Liver (tissue), 9 donors: ENCODE results near the gene SOBP. TPM values are rescaled to one million over a fixed set of nuclear protein-coding genes. Genes with fewer than 3 reads are reported as not detected.

Experiments
- DNase-seq: peaks from one replicate; pipeline ENCODE4 v3.0.0-alpha.2; 2017; ENCODE audit warnings: low spot score
- H3K27ac ChIP-seq, 2 donors: one replicate each; pipeline ENCODE4 v1.7.0; 2013; ENCODE audit warnings: inconsistent platforms in 2 of 2, low read length in 2 of 2, control low read depth in 1 of 2, low read depth in 1 of 2, mild to moderate bottlenecking in 1 of 2
- H3K27me3 ChIP-seq, 4 donors: one replicate each; pipeline versions ENCODE4 v1.6.1 to v1.7.0; 2013; ENCODE audit warnings: low read length in 3 of 4, inconsistent platforms in 1 of 4, mild to moderate bottlenecking in 1 of 4, moderate library complexity in 1 of 4; ENCODE audit not compliant: control insufficient read depth in 4 of 4, insufficient read depth in 4 of 4
- H3K36me3 ChIP-seq, 4 donors: one replicate each; pipeline versions ENCODE4 v1.6.1 to v1.7.0; 2013; ENCODE audit warnings: low read length in 3 of 4, mild to moderate bottlenecking in 3 of 4, low read depth in 1 of 4, moderate library complexity in 1 of 4; ENCODE audit not compliant: control insufficient read depth in 4 of 4, insufficient read depth in 3 of 4
- H3K4me1 ChIP-seq, 4 donors: one replicate each; pipeline versions ENCODE4 v1.6.1 to v1.7.0; 2013; ENCODE audit warnings: low read length in 3 of 4, mild to moderate bottlenecking in 3 of 4, moderate library complexity in 1 of 4; ENCODE audit not compliant: control insufficient read depth in 4 of 4, insufficient read depth in 4 of 4
- H3K4me3 ChIP-seq, 3 donors: one replicate each; pipeline versions ENCODE4 v1.6.1 to v1.7.0; 2013; ENCODE audit warnings: low read length in 3 of 3, control low read depth in 1 of 3, low read depth in 1 of 3, mild to moderate bottlenecking in 1 of 3
- H3K9ac ChIP-seq, 2 donors: one replicate each; pipeline ENCODE4 v1.7.0; 2013; ENCODE audit warnings: low read length in 2 of 2, mild to moderate bottlenecking in 2 of 2, moderate library complexity in 2 of 2, control low read depth in 1 of 2, low read depth in 1 of 2
- H3K9me3 ChIP-seq, 4 donors: one replicate each; pipeline versions ENCODE4 v1.6.1 to v1.7.0; 2013; ENCODE audit warnings: low read length in 3 of 4; ENCODE audit not compliant: control insufficient read depth in 4 of 4
- EGR1 ChIP-seq, 2 donors: IDR thresholded peaks; 2 replicates each; pipeline ENCODE4 v1.6.1; 2016 to 2018; ENCODE audit warnings: antibody characterized with exemption in 2 of 2, low read depth in 2 of 2
- FOXA1 ChIP-seq: IDR thresholded peaks from 2 replicates; pipeline ENCODE4 v1.6.1; 2016; ENCODE audit warnings: antibody characterized with exemption
- FOXA2 ChIP-seq: IDR thresholded peaks from 2 replicates; pipeline ENCODE4 v1.6.1; 2016; ENCODE audit warnings: antibody characterized with exemption
- GABPA ChIP-seq, 2 donors: IDR thresholded peaks in 1 of 2; conservative IDR thresholded peaks in 1 of 2; 2 replicates each; pipeline ENCODE4 v1.6.1; 2016; ENCODE audit warnings: antibody characterized with exemption in 2 of 2, mild to moderate bottlenecking in 1 of 2, moderate library complexity in 1 of 2
- HNF4A ChIP-seq, 2 donors: conservative IDR thresholded peaks; 2 replicates each; pipeline ENCODE4 v1.6.1; 2016; ENCODE audit warnings: antibody characterized with exemption in 2 of 2, mild to moderate bottlenecking in 2 of 2
- HNF4G ChIP-seq: IDR thresholded peaks from 2 replicates; pipeline ENCODE4 v1.6.1; 2016; ENCODE audit warnings: antibody characterized with exemption
- JUND ChIP-seq, 2 donors: IDR thresholded peaks; 2 replicates each; pipeline ENCODE4 v1.6.1; 2016; ENCODE audit warnings: antibody characterized with exemption in 2 of 2
- MAX ChIP-seq: IDR thresholded peaks from 2 replicates; pipeline ENCODE4 v1.6.1; 2016; ENCODE audit warnings: antibody characterized with exemption
- NR2F2 ChIP-seq: IDR thresholded peaks from 2 replicates; pipeline ENCODE4 v1.6.1; 2016; ENCODE audit warnings: antibody characterized with exemption
- RAD21 ChIP-seq, 2 donors: IDR thresholded peaks; 2 replicates each; pipeline ENCODE4 v1.6.1; 2016; ENCODE audit warnings: antibody characterized with exemption in 2 of 2, mild to moderate bottlenecking in 2 of 2
- REST ChIP-seq: IDR thresholded peaks from 2 replicates; pipeline ENCODE4 v1.6.1; 2016; ENCODE audit warnings: antibody characterized with exemption, mild to moderate bottlenecking
- RXRA ChIP-seq, 2 donors: IDR thresholded peaks; 2 replicates each; pipeline ENCODE4 v1.6.1; 2017 to 2018; ENCODE audit warnings: antibody characterized with exemption in 2 of 2, mild to moderate bottlenecking in 1 of 2
- SP1 ChIP-seq: IDR thresholded peaks from 2 replicates; pipeline ENCODE4 v1.6.1; 2018; ENCODE audit warnings: antibody characterized with exemption, mild to moderate bottlenecking
- TAF1 ChIP-seq: conservative IDR thresholded peaks from 2 replicates; pipeline ENCODE4 v1.6.1; 2016; ENCODE audit warnings: antibody characterized with exemption, mild to moderate bottlenecking
- YY1 ChIP-seq: IDR thresholded peaks from 2 replicates; pipeline ENCODE4 v1.6.1; 2016; ENCODE audit warnings: antibody characterized with exemption, mild to moderate bottlenecking
- ZBTB33 ChIP-seq: IDR thresholded peaks from 2 replicates; pipeline ENCODE4 v1.6.1; 2016; ENCODE audit warnings: antibody characterized with exemption
- WGBS: extraction: QIAGEN DNeasy Blood & Tissue Kit; methylation state at CpG from one replicate; pipeline ENCODE4 v1.1.7; 2013; 5-methylcytosine and 5-hydroxymethylcytosine counted together
- polyA plus RNA-seq, 2 donors: library from polyadenylated mRNA; stranded (reverse) in 1 of 2; unstranded in 1 of 2; fragments of 200-250 nt in 1 of 2; fragments of >200 nt in 1 of 2; fragmentation: Nextera tagmentation in 1 of 2; extraction: Ambion mirVana in 1 of 2; gene quantifications; one replicate each; pipeline versions ENCODE4 v1.2.1 to v1.2.3, GENCODE V29; 2013 to 2015
- total RNA-seq, 2 donors: library from RNA; depleted of rRNA; stranded (reverse); fragments of >200 nt; gene quantifications; one replicate each; pipeline ENCODE4 v1.2.3, GENCODE V29; 2014
- TF ChIP-seq, protein P1 (sequence below): fragments of 150-350 bp; IDR thresholded peaks from 2 replicates; pipeline ENCODE4 v1.5.1; 2017; ENCODE audit warnings: improper control_type of control experiment, low read depth, low read length; ENCODE audit not compliant: missing input control
- TF ChIP-seq, protein P2 (sequence below): IDR thresholded peaks from 2 replicates; pipeline ENCODE4 v1.6.1; 2016; ENCODE audit warnings: antibody characterized with exemption
- donor health status: healthy.
- donor health status: healthy.
- donor health status: healthy.
- donor health status: healthy.
- donor health status: healthy.

The SOBP gene
- total and polyA plus RNA-seq, 4 donors, result 0.99 to 5.4 (median 1.9) TPM

- no peak overlapping the region for H3K27ac ChIP-seq
- no peaks in the 10 kb centered on the region for H3K36me3 ChIP-seq
- TF ChIP-seq EGR1 (IDR thresholded peaks at IDR 0.05; ENCODE audit: low read depth in 2 of 2) (no peak), RXRA (IDR thresholded peaks at IDR 0.05) (no peak), FOXA1 (no peak), NR2F2 (no peak), ZBTB33 (no peak), GABPA (IDR thresholded peaks at IDR 0.05 in 1 of 2, conservative IDR thresholded peaks at IDR 0.05 in 1 of 2) (no peak), YY1 (no peak), FOXA2 (no peak), HNF4A (conservative IDR thresholded peaks at IDR 0.05) (no peak), HNF4G (no peak), JUND (IDR thresholded peaks at IDR 0.05) (no peak), SP1 (no peak), TAF1 (no peak), MAX (no peak), RAD21 (IDR thresholded peaks at IDR 0.05) (no peak), REST (no peak)
- TF ChIP-seq, protein P1, sequence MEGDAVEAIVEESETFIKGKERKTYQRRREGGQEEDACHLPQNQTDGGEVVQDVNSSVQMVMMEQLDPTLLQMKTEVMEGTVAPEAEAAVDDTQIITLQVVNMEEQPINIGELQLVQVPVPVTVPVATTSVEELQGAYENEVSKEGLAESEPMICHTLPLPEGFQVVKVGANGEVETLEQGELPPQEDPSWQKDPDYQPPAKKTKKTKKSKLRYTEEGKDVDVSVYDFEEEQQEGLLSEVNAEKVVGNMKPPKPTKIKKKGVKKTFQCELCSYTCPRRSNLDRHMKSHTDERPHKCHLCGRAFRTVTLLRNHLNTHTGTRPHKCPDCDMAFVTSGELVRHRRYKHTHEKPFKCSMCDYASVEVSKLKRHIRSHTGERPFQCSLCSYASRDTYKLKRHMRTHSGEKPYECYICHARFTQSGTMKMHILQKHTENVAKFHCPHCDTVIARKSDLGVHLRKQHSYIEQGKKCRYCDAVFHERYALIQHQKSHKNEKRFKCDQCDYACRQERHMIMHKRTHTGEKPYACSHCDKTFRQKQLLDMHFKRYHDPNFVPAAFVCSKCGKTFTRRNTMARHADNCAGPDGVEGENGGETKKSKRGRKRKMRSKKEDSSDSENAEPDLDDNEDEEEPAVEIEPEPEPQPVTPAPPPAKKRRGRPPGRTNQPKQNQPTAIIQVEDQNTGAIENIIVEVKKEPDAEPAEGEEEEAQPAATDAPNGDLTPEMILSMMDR, result no peak
- TF ChIP-seq, protein P2, sequence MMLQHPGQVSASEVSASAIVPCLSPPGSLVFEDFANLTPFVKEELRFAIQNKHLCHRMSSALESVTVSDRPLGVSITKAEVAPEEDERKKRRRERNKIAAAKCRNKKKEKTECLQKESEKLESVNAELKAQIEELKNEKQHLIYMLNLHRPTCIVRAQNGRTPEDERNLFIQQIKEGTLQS, result no peak
- DNase-seq, result no peak
- no peaks in the 10 kb centered on the region for H3K4me1 ChIP-seq
- WGBS, result 92% methylated on average over 5 of the region's 5 CpGs
- H3K9ac ChIP-seq, result no peak overlapping the region
- no peaks in the 10 kb centered on the region for H3K9me3 ChIP-seq
- no peak overlapping the region for H3K4me3 ChIP-seq
- H3K27me3 ChIP-seq, result no peaks in the 10 kb centered on the region
Measured at GRCh38 chr6:107602321-107603005, 112.5 kb downstream of the SOBP start.
